Activated CD4-positive, alpha-beta T cell treated with anti-CD3 and anti-CD28 coated beads, Interleukin-2, amount 50 U/mL, for 48 hours (primary cell): Measurements from ENCODE around the gene AFAP1L2.

Source experiments
- DNase-seq, 2 experiments: peaks; one replicate each; pipeline ENCODE4 v3.0.0-alpha.2; 2020

The AFAP1L2 gene

DNA sequence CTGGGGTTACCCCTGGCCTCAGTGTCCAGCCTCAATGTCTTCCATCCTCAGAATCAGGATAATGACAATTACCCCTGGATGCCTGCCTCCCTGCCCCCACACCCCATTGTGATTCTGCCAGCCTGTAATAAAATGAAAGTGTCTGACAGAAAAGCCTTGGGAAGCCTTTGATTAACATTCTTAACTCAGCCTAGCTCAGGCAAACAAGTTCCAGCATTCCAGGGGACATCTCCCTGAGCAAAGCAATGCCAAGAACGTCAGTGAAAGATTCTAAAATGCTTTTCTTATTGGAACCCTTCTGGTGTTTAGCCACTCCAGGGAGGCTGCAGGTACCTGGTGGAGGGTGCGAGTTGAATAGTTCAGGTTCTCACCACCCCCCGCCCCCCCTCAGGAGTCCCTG lies 18.7 kb downstream of the AFAP1L2 start:
- DNase-seq, result no peak

GRCh38 chr10:114384601-114385000 lies 19.7 kb downstream of the AFAP1L2 start:
- no peak for DNase-seq

DNA sequence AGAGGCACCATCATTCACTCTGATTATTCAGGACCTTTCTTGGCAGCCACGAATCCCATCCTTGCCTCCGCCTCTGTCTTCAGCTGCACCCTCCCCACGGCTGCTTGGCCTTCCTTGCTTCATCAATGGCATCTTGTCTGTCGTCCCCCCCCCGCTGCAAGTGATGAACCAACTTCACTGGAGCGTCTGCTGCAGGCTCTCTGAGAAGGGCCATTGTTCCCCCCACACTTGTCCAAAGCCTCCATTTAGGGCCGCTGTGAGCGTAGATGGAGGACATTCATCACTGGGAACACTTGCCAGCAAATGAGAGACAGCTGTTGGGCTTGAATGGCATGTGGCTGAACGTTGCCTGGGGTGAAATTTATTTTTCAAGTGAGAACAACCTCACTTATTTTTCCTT lies 20.1 kb downstream of the AFAP1L2 start:
- no peak for DNase-seq

DNA sequence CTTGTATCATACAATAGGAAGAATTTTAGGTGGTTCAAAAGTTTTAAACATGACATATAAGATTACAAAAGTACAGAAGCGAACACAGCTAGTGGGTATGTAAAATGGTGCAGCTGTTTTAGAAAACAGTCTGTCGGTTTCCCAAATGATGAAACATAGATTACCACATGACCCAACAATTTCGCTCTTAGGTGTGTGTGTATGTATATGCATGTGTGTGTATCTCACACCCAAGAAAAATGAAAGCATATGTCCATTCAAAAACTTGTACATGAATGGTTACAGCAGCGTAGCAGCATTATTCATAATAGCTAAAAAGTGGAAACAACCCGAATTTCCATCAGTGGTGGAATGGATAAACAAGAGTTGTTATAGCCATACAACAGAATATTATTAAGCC lies 23.5 kb downstream of the AFAP1L2 start:
- no peak for DNase-seq

- no peak for DNase-seq
Observed at GRCh38 chr10:114380060-114380459, 24.2 kb downstream of the AFAP1L2 start.

- DNase-seq, result no peak
Observed at GRCh38 chr10:114379631-114380041, 24.7 kb downstream of the AFAP1L2 start.

GRCh38 chr10:114376523-114376922 lies 27.8 kb downstream of the AFAP1L2 start:
- no peak for DNase-seq

DNA sequence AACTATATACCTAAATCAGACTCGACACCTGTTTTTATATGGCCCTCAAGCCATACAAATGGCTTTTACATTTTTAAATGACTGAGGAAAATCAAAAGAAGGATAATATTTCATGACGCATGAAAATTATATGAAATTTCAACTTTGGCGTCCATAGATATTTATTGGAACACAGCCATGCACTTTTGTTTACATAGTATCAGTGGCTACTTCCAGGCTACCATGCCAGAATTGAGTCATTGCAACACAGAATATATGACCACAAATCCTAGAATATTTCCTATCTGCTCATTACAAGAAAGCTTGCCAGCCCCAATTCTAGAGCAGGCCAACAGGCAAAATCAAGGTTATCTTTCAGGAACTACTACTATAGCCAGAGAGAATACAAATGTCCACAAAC lies 29.3 kb downstream of the AFAP1L2 start:
- DNase-seq, result no peak

DNA sequence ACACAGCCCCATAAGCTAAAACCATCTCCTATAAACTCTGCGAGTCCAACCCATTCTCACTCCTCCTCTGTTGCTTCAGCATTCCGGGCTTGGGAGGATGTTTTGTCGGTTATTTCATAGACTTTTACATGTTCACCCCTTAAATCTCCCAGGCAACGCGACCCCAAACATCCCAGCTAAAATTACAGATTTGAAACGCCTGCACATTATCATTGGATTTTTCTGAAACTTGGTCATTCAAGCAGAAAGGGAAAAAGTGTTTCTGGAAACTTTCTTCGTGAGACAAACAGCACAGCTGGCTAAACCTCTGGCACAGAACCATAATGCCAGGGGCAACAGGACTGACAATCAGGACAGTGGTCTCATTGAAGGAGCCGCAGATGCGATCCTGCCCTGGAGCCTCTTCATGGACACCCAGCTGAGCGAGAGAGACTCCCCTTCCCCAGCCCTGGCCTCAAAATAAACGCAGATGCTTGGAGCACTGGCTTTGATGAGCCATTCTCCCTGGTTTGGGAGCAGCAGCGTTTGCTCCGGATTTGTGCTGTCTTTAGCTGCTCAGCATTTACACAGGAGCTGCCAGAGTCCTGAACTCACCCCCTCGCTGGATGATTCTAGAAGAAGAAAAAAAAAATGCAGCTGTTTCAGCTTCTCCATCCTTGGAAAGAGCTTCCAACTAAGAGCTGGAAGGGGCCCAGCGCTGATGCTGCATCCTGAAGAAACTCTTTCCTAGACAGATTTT lies 30.1 kb downstream of the AFAP1L2 start:
- no peak for DNase-seq

- no peak for DNase-seq
Observed at GRCh38 chr10:114373631-114374030, 30.7 kb downstream of the AFAP1L2 start.

DNA sequence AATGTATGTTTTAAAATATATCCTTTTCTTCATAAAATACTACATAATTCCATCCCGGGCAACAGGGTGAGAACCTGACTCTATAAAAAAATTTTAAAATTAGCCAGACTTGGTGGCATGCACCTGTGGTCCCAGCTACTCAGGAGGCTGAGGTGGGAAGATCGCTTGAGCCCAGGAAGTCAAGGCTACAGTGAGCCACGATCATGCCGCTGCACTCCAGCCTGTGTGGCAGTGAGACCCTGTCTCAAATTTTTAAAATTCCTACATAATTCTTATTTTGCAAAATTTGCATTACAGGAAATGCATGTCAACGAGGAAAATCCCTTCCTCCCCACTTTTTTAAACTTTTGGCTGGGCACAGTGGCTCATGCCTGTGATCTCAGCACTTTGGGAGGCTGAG lies 31.3 kb downstream of the AFAP1L2 start:
- DNase-seq, result no peak

DNA sequence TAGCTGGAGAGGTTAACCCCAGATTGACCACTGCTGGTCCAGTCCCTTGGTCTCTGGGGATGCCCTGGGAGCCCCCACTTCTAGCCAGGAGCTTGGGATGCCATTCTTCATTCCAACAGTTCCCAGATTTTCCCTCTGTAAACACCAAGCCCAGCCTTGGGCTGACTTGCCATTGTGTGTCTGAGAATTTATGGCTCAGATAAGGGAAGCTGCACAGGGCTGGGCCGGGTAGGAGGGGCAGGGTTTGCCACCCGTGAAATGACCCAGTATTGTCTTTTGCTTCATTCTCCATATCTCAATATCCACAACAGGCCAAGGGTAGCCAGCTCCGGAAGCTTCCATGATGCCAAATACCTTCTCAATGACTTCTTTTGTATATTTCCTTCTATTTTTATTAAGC lies 32.1 kb downstream of the AFAP1L2 start:
- no peak for DNase-seq

DNA sequence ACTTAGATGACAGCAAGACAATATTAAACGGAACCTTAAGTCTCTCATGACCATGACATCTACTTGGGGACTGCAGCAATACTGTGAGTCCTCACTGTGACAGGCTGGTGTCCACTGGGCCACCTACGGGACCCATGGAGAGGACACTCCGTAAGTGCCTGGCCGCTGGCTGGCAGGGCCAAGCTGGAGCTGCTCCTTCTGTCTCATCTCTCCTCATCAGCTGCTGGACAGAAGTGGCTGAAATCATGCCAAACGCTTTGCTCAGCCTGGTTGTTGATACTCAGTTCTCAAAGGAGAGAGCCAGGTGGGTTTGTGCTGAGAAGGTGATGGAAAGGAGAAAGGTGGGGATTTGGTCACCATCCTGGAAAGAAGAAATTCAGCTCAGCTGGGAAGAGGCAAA lies 33.3 kb downstream of the AFAP1L2 start:
- no peak for DNase-seq

- no peak for DNase-seq
Observed at GRCh38 chr10:114370199-114370598, 34.1 kb downstream of the AFAP1L2 start.

GRCh38 chr10:114368057-114368391 lies 36.3 kb downstream of the AFAP1L2 start:
- DNase-seq, result no peak

GRCh38 chr10:114367351-114368056 lies 36.8 kb downstream of the AFAP1L2 start:
- no peak for DNase-seq

GRCh38 chr10:114364726-114365125 lies 39.6 kb downstream of the AFAP1L2 start:
- no peak for DNase-seq

GRCh38 chr10:114363745-114364454 lies 40.4 kb downstream of the AFAP1L2 start:
- DNase-seq, result no peak

- DNase-seq, result no peak
Observed at GRCh38 chr10:114362826-114363355, 41.4 kb downstream of the AFAP1L2 start.

DNA sequence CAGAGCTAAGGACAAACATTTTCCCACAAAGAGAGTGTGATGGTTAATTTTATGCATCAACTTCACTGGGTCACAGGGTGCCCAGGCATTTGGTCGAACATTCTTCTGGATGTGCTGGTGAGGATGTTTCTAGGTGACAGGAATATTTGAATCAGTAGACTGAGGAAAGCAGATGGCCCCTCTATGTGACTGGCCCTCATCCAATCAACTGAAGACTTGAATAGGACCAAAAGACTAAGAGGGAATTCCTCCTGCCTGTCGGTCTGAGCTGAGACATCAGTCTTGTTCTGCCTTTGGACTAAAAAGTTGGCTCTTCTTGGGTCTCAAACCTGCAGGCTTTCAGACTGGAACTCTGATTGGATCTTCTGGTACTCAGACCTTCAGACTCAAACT lies 44.4 kb downstream of the AFAP1L2 start:
- no peak for DNase-seq

DNA sequence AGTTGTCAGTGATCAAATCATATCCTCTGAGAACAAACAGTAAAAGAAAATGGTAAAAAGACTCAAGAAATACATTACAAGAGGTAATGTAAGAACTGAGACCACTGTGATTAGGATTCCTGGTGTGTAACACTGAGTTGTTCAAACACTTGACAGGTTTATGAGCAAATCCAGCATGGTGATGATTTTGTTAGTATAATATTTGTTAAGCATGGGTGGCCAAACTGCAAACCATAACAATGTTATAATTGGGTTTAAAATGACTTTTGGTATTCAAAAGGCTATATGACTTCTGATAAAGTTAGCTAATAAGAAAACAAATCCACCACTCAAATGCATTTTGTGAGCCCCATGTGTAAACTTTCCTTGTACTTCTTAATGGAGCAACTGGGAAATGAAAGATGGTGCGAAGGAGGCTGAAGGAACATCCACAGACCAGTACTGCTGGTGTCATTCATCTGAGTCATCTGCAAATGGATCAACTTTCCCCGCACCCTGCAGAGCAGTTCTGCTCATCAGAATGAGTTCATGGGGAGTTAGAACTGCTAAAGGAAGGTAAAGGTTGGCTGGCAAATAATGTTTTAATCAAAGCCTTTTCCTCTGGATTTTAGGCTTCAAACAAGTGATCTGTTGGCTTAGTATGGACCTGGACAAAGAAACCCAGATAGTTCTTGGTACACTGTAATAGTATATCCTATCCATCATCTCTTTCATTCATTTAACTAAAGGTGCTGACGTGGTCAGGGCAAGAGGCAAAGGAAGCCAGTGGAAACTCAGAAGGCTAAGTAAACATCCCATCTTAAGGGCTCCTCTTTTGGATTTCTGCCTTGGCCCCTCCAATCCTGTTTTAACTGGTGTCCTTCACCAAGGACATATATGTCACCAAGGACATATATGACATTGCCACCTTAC lies 45.0 kb downstream of the AFAP1L2 start:
- DNase-seq, result no peak

DNA sequence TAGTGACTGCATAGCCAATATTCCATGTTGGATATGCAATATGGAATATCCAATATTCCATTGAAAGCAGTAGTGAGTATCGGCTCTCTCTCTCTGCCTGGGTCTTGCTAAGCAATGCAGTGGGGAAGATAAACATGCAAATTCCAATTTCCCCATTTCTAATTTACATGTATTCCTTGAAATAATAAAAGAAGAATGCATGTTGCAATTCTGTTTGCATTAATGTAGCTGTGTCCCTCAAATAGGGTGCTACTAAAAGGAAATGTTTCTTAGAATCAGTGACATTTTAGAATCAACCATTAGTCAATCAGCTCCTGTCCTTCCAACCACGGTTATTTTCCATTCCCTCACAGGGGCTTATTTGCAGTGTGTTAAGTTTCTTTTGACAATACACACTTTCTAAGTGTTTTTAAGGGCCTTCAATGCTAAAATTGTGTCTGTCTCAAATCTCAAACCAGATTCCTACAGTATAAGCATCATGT lies 46.7 kb downstream of the AFAP1L2 start:
- DNase-seq, result no peak
